Spleen (tissue), 11 donors: ENCODE measurements around the gene EPHB1. TPM values are rescaled to one million over a fixed set of nuclear protein-coding genes. Genes with fewer than 3 reads are reported as not detected.

ENCODE experiments used
- DNase-seq: peaks from one replicate; pipeline ENCODE4 v3.0.0-alpha.2; 2020
- H3K27ac ChIP-seq, 8 donors: fragments of 200-600 bp; sonication (generic) in 7 of 8; 1 replicate in 4 of 8; 2 replicates in 4 of 8; pipeline versions ENCODE4 v1.5.0 to v1.8.0; 2016 to 2021; ENCODE audit warnings: inconsistent platforms in 4 of 8, mild to moderate bottlenecking in 4 of 8, moderate library complexity in 1 of 8
- H3K27me3 ChIP-seq, 7 donors: fragments of 200-600 bp; sonication (generic) in 6 of 7; replicated peaks in 1 of 7; 1 replicate in 4 of 7; 2 replicates in 3 of 7; pipeline versions ENCODE4 v1.5.0 to v1.8.0; 2016 to 2021; ENCODE audit warnings: inconsistent platforms in 3 of 7, mild to moderate bottlenecking in 1 of 7
- H3K36me3 ChIP-seq, 6 donors: fragments of 200-600 bp; sonication (generic) in 5 of 6; 1 replicate in 4 of 6; 2 replicates in 2 of 6; pipeline versions ENCODE4 v1.5.0 to v1.8.0; 2016 to 2021; ENCODE audit warnings: inconsistent platforms in 2 of 6
- H3K4me1 ChIP-seq, 6 donors: fragments of 200-600 bp; sonication (generic) in 5 of 6; 1 replicate in 3 of 6; 2 replicates in 3 of 6; pipeline versions ENCODE4 v1.5.0 to v1.8.0; 2016 to 2021; ENCODE audit warnings: inconsistent platforms in 3 of 6
- H3K4me3 ChIP-seq, 8 donors: fragments of 200-600 bp; sonication (generic) in 7 of 8; 1 replicate in 4 of 8; 2 replicates in 4 of 8; pipeline versions ENCODE4 v1.5.0 to v1.8.0; 2016 to 2021; ENCODE audit warnings: inconsistent platforms in 4 of 8, mild to moderate bottlenecking in 4 of 8, moderate library complexity in 2 of 8
- H3K9me3 ChIP-seq, 8 donors: fragments of 200-600 bp; sonication (generic) in 7 of 8; 1 replicate in 4 of 8; 2 replicates in 4 of 8; pipeline versions ENCODE4 v1.5.0 to v1.8.0; 2016 to 2021; ENCODE audit warnings: inconsistent platforms in 4 of 8
- CTCF ChIP-seq, 11 experiments: fragments of 200-600 bp in 7 of 11; fragments of 450-650 bp in 4 of 11; sonication (generic) in 4 of 11; IDR thresholded peaks in 8 of 11; conservative IDR thresholded peaks in 3 of 11; 1 replicate in 7 of 11; 2 replicates in 4 of 11; pipeline versions ENCODE4 v1.4.0 to v1.8.0; 2016 to 2021; ENCODE audit warnings: antibody characterized with exemption in 11 of 11, inconsistent platforms in 4 of 11, mild to moderate bottlenecking in 1 of 11
- POLR2A ChIP-seq, 3 donors: fragments of 450-650 bp; IDR thresholded peaks; one replicate each; pipeline ENCODE4 v1.5.1; 2017; ENCODE audit warnings: antibody characterized with exemption in 3 of 3, mild to moderate bottlenecking in 1 of 3
- POLR2AphosphoS5 ChIP-seq, 3 donors: sonication (generic); formaldehyde crosslinking; IDR thresholded peaks; one replicate each; pipeline ENCODE4 v1.5.1; 2017; ENCODE audit warnings: antibody characterized with exemption in 3 of 3
- WGBS, 5 donors: extraction: QIAGEN DNeasy Blood & Tissue Kit in 3 of 5; methylation state at CpG; one replicate each; pipeline versions ENCODE4 v1.1.5 to v1.1.7; 2013 to 2018; 5-methylcytosine and 5-hydroxymethylcytosine counted together
- intact Hi-C: fragments of 100-400 bp; cut with DNase I; formaldehyde crosslinking; loops from one replicate; pipeline ENCODE4 v1.15.0; 2023; ENCODE audit warnings: low total_unique reads
- polyA plus RNA-seq, 3 donors: library from polyadenylated mRNA; stranded (reverse); fragments of 200-250 nt; gene quantifications; one replicate each; pipeline ENCODE4 v1.2.1, GENCODE V29; 2013
- total RNA-seq, 7 donors: library from RNA; depleted of rRNA in 3 of 7; stranded (reverse); fragments of >200 nt in 3 of 7; fragmentation: NEBNext Ultra II Directional in 4 of 7; extraction: Animal tissue kit (Norgen Biotek cat#: 25700) in 4 of 7; gene quantifications; one replicate each; pipeline versions ENCODE4 v1.1.0 to v1.2.1, GENCODE V29; 2016 to 2021
- donor health status: healthy with polysubstance abuse.
- donor health status: DM: no; HTN: no; CAD: no; lungs with moderate emphysema.
- donor health status: DM: no; HTN: no; CAD: no.
- donor health status: Bipolar disorder and iron deficiency.
- donor health status: healthy.
- donor health status: DM: no; HTN: no; CAD: no.
- donor health status: DM: yes; HTN: yes; CAD: no.

EPHB1 gene
- total and polyA plus RNA-seq, 10 donors = 0.20 to 14.0 (median 3.0) TPM

GRCh38 chr3:135170732-135171131 lies 375.7 kb downstream of the EPHB1 start:
- Histone ChIP-seq H3K4me3 (no peak overlapping the region), H3K36me3 (no peaks in the 10 kb centered on the region), H3K9me3 (no peaks in the 10 kb centered on the region), H3K27me3 (no peaks in the 10 kb centered on the region), H3K27ac (no peak overlapping the region), H3K4me1 (no peaks in the 10 kb centered on the region)
- intact Hi-C loops = no loop called here
- 33 to 65% (median 51%) methylated on average over 1 of the region's 1 CpG for WGBS, 5 donors
- no peak for DNase-seq
- no peak for TF ChIP-seq POLR2AphosphoS5 (IDR thresholded peaks at IDR 0.05)
- no peak for TF ChIP-seq POLR2A (IDR thresholded peaks at IDR 0.05)
- no peak for TF ChIP-seq CTCF (IDR thresholded peaks at IDR 0.05 in 8 of 11, conservative IDR thresholded peaks at IDR 0.05 in 3 of 11)

- intact Hi-C loops = no loop called here
- DNase-seq = no peak
These were observed 377.3 kb downstream of the EPHB1 start for GRCh38 chr3:135172191-135172869.

GRCh38 chr3:135175728-135176277 lies 380.7 kb downstream of the EPHB1 start:
- DNase-seq = no peak
- Histone ChIP-seq H3K27ac (no peak overlapping the region), H3K4me1 (no peaks in the 10 kb centered on the region), H3K4me3 (no peak overlapping the region), H3K9me3 (no peaks in the 10 kb centered on the region), H3K36me3 (no peaks in the 10 kb centered on the region), H3K27me3 (no peaks in the 10 kb centered on the region)
- WGBS, 5 donors = 83 to 90% (median 86%) methylated on average over 5 of the region's 5 CpGs
- intact Hi-C loops = no loop called here
- TF ChIP-seq POLR2A (IDR thresholded peaks at IDR 0.05) (no peak), POLR2AphosphoS5 (IDR thresholded peaks at IDR 0.05) (no peak), CTCF (IDR thresholded peaks at IDR 0.05 in 8 of 11, conservative IDR thresholded peaks at IDR 0.05 in 3 of 11) (no peak)

More at GRCh38 chr3:135172191-135172869, 377.3 kb downstream of the EPHB1 start:
- no peak for TF ChIP-seq CTCF (IDR thresholded peaks at IDR 0.05 in 8 of 11, conservative IDR thresholded peaks at IDR 0.05 in 3 of 11)
- H3K9me3 ChIP-seq = no peaks in the 10 kb centered on the region
- no peak overlapping the region for H3K27ac ChIP-seq
- no peaks in the 10 kb centered on the region for H3K36me3 ChIP-seq
- H3K4me3 ChIP-seq = no peak overlapping the region
- WGBS, 5 donors = 81 to 90% (median 89%) methylated on average over 3 of the region's 3 CpGs
- no peaks in the 10 kb centered on the region for H3K4me1 ChIP-seq
- H3K27me3 ChIP-seq = no peaks in the 10 kb centered on the region

- H3K4me3 ChIP-seq = no peak overlapping the region
- WGBS, 5 donors = 88 to 92% (median 91%) methylated on average over 9 of the region's 9 CpGs
- intact Hi-C loops = no loop called here
- no peaks in the 10 kb centered on the region for H3K27me3 ChIP-seq
- no peak overlapping the region for H3K27ac ChIP-seq
- no peaks in the 10 kb centered on the region for H3K9me3 ChIP-seq
- no peaks in the 10 kb centered on the region for H3K36me3 ChIP-seq
- no peak for DNase-seq
- TF ChIP-seq CTCF (IDR thresholded peaks at IDR 0.05 in 8 of 11, conservative IDR thresholded peaks at IDR 0.05 in 3 of 11) (no peak), POLR2A (IDR thresholded peaks at IDR 0.05) (no peak), POLR2AphosphoS5 (IDR thresholded peaks at IDR 0.05) (no peak)
- H3K4me1 ChIP-seq = no peaks in the 10 kb centered on the region
These were observed 381.8 kb downstream of the EPHB1 start for GRCh38 chr3:135176881-135177280.
